ENCODE results near the gene COG3.
A peak's percentile ranks its signal among the peaks of the same experiment; 100 is the strongest.

The COG3 gene

GRCh38 chr13:45446181-45446580, 18.6 kb upstream of the COG3 start:
- H3K27ac ChIP-seq (ENCODE audit: low read depth, low read length): no peak overlapping the region
- no peaks in the 10 kb centered on the region for H3K27me3 ChIP-seq (ENCODE audit: control insufficient read depth in 1 of 2, insufficient read depth in 2 of 2, low read length in 2 of 2)
- H3K9ac ChIP-seq (ENCODE audit: low read depth in 1 of 2, low read length in 2 of 2): no peak overlapping the region
- H3K4me1 ChIP-seq (ENCODE audit: control insufficient read depth in 1 of 2, insufficient read depth in 2 of 2, low read length in 2 of 2): peaks cover 3 to 9% of the 10 kb centered on the region in 2 donors
- no peak overlapping the region for H3K4me3 ChIP-seq (ENCODE audit: low read depth in 1 of 2, low read length in 2 of 2)
- H3K9me3 ChIP-seq (ENCODE audit: control insufficient read depth in 1 of 2, low read length in 2 of 2): no peaks in the 10 kb centered on the region
- H3K36me3 ChIP-seq (ENCODE audit: control insufficient read depth in 1 of 2, insufficient read depth in 2 of 2, low read length in 2 of 2): no peaks in the 10 kb centered on the region

GRCh38 chr13:45447050-45447661, 17.6 kb upstream of the COG3 start:
- no peaks in the 10 kb centered on the region for H3K36me3 ChIP-seq (ENCODE audit: control insufficient read depth in 1 of 2, insufficient read depth in 2 of 2, low read length in 2 of 2)
- no peak overlapping the region for H3K27ac ChIP-seq (ENCODE audit: low read depth, low read length)
- H3K4me3 ChIP-seq (ENCODE audit: low read depth in 1 of 2, low read length in 2 of 2): no peak overlapping the region
- no peaks in the 10 kb centered on the region for H3K27me3 ChIP-seq (ENCODE audit: control insufficient read depth in 1 of 2, insufficient read depth in 2 of 2, low read length in 2 of 2)
- H3K9ac ChIP-seq (ENCODE audit: low read depth in 1 of 2, low read length in 2 of 2): no peak overlapping the region
- H3K4me1 ChIP-seq (ENCODE audit: control insufficient read depth in 1 of 2, insufficient read depth in 2 of 2, low read length in 2 of 2): peaks cover 3% of the 10 kb centered on the region in 2 donors
- no peaks in the 10 kb centered on the region for H3K9me3 ChIP-seq (ENCODE audit: control insufficient read depth in 1 of 2, low read length in 2 of 2)

GRCh38 chr13:45448965-45449559, 15.7 kb upstream of the COG3 start:
- Histone ChIP-seq H3K36me3 (ENCODE audit: control insufficient read depth in 1 of 2, insufficient read depth in 2 of 2, low read length in 2 of 2) (no peaks in the 10 kb centered on the region), H3K27ac (ENCODE audit: low read depth, low read length) (no peak overlapping the region), H3K9ac (ENCODE audit: low read depth in 1 of 2, low read length in 2 of 2) (no peak overlapping the region)

GRCh38 chr13:45451282-45451681, 13.5 kb upstream of the COG3 start:
- H3K4me3 ChIP-seq (ENCODE audit: low read depth in 1 of 2, low read length in 2 of 2): no peak overlapping the region
- H3K27me3 ChIP-seq (ENCODE audit: control insufficient read depth in 1 of 2, insufficient read depth in 2 of 2, low read length in 2 of 2): no peaks in the 10 kb centered on the region
- no peaks in the 10 kb centered on the region for H3K36me3 ChIP-seq (ENCODE audit: control insufficient read depth in 1 of 2, insufficient read depth in 2 of 2, low read length in 2 of 2)
- H3K9me3 ChIP-seq (ENCODE audit: control insufficient read depth in 1 of 2, low read length in 2 of 2): no peaks in the 10 kb centered on the region
- H3K9ac ChIP-seq (ENCODE audit: low read depth in 1 of 2, low read length in 2 of 2): no peak overlapping the region
- H3K4me1 ChIP-seq (ENCODE audit: control insufficient read depth in 1 of 2, insufficient read depth in 2 of 2, low read length in 2 of 2): peaks cover 3% of the 10 kb centered on the region in 2 donors
- H3K27ac ChIP-seq (ENCODE audit: low read depth, low read length): no peak overlapping the region

More at GRCh38 chr13:45448965-45449559, 15.7 kb upstream of the COG3 start:
- Histone ChIP-seq H3K4me1 (ENCODE audit: control insufficient read depth in 1 of 2, insufficient read depth in 2 of 2, low read length in 2 of 2) (peaks cover 3% of the 10 kb centered on the region in 2 donors), H3K4me3 (ENCODE audit: low read depth in 1 of 2, low read length in 2 of 2) (no peak overlapping the region), H3K27me3 (ENCODE audit: control insufficient read depth in 1 of 2, insufficient read depth in 2 of 2, low read length in 2 of 2) (no peaks in the 10 kb centered on the region), H3K9me3 (ENCODE audit: control insufficient read depth in 1 of 2, low read length in 2 of 2) (no peaks in the 10 kb centered on the region)

- Histone ChIP-seq H3K4me1 (ENCODE audit: control insufficient read depth in 1 of 2, insufficient read depth in 2 of 2, low read length in 2 of 2) (no peaks in the 10 kb centered on the region), H3K9me3 (ENCODE audit: control insufficient read depth in 1 of 2, low read length in 2 of 2) (peaks cover 0 to 7% of the 10 kb centered on the region in 2 donors), H3K27ac (ENCODE audit: low read depth, low read length) (no peak overlapping the region), H3K36me3 (ENCODE audit: control insufficient read depth in 1 of 2, insufficient read depth in 2 of 2, low read length in 2 of 2) (no peaks in the 10 kb centered on the region), H3K4me3 (ENCODE audit: low read depth in 1 of 2, low read length in 2 of 2) (no peak overlapping the region), H3K27me3 (ENCODE audit: control insufficient read depth in 1 of 2, insufficient read depth in 2 of 2, low read length in 2 of 2) (no peaks in the 10 kb centered on the region), H3K9ac (ENCODE audit: low read depth in 1 of 2, low read length in 2 of 2) (no peak overlapping the region)
Observed at GRCh38 chr13:45454204-45454603, 10.5 kb upstream of the COG3 start.

- H3K9ac ChIP-seq (ENCODE audit: low read depth in 1 of 2, low read length in 2 of 2): no peak overlapping the region
- H3K4me3 ChIP-seq (ENCODE audit: low read depth in 1 of 2, low read length in 2 of 2): peak overlapping the region in 1 of 2 donors; percentile 8
- H3K4me1 ChIP-seq (ENCODE audit: control insufficient read depth in 1 of 2, insufficient read depth in 2 of 2, low read length in 2 of 2): no peaks in the 10 kb centered on the region
- H3K36me3 ChIP-seq (ENCODE audit: control insufficient read depth in 1 of 2, insufficient read depth in 2 of 2, low read length in 2 of 2): no peaks in the 10 kb centered on the region
- no peak overlapping the region for H3K27ac ChIP-seq (ENCODE audit: low read depth, low read length)
- peaks cover 0 to 7% of the 10 kb centered on the region in 2 donors for H3K9me3 ChIP-seq (ENCODE audit: control insufficient read depth in 1 of 2, low read length in 2 of 2)
- H3K27me3 ChIP-seq (ENCODE audit: control insufficient read depth in 1 of 2, insufficient read depth in 2 of 2, low read length in 2 of 2): no peaks in the 10 kb centered on the region
Observed at GRCh38 chr13:45456196-45456972, 8.4 kb upstream of the COG3 start.

- peak overlapping the region; percentile 88 to 98 for H3K4me3 ChIP-seq (ENCODE audit: low read depth in 1 of 2, low read length in 2 of 2)
- peaks cover 0 to 3% of the 10 kb centered on the region in 2 donors for H3K36me3 ChIP-seq (ENCODE audit: control insufficient read depth in 1 of 2, insufficient read depth in 2 of 2, low read length in 2 of 2)
- no peaks in the 10 kb centered on the region for H3K27me3 ChIP-seq (ENCODE audit: control insufficient read depth in 1 of 2, insufficient read depth in 2 of 2, low read length in 2 of 2)
- peaks cover 29 to 35% of the 10 kb centered on the region in 2 donors for H3K4me1 ChIP-seq (ENCODE audit: control insufficient read depth in 1 of 2, insufficient read depth in 2 of 2, low read length in 2 of 2)
- H3K27ac ChIP-seq (ENCODE audit: low read depth, low read length): peak overlapping the region; percentile 53
- peak overlapping the region; percentile 7 to 92 for H3K9ac ChIP-seq (ENCODE audit: low read depth in 1 of 2, low read length in 2 of 2)
- H3K9me3 ChIP-seq (ENCODE audit: control insufficient read depth in 1 of 2, low read length in 2 of 2): no peaks in the 10 kb centered on the region
Observed at GRCh38 chr13:45464141-45464686, 525 bp upstream of the COG3 start.

GRCh38 chr13:45466359-45466758, 1.6 kb downstream of the COG3 start:
- Histone ChIP-seq H3K36me3 (ENCODE audit: control insufficient read depth in 1 of 2, insufficient read depth in 2 of 2, low read length in 2 of 2) (peaks cover 0 to 3% of the 10 kb centered on the region in 2 donors), H3K9ac (ENCODE audit: low read depth in 1 of 2, low read length in 2 of 2) (peak overlapping the region; percentile 92 to 94), H3K4me1 (ENCODE audit: control insufficient read depth in 1 of 2, insufficient read depth in 2 of 2, low read length in 2 of 2) (peaks cover 29 to 35% of the 10 kb centered on the region in 2 donors), H3K27me3 (ENCODE audit: control insufficient read depth in 1 of 2, insufficient read depth in 2 of 2, low read length in 2 of 2) (no peaks in the 10 kb centered on the region), H3K27ac (ENCODE audit: low read depth, low read length) (no peak overlapping the region), H3K4me3 (ENCODE audit: low read depth in 1 of 2, low read length in 2 of 2) (peak overlapping the region; percentile 88 to 98), H3K9me3 (ENCODE audit: control insufficient read depth in 1 of 2, low read length in 2 of 2) (no peaks in the 10 kb centered on the region)

- peaks cover 0 to 3% of the 10 kb centered on the region in 2 donors for H3K36me3 ChIP-seq (ENCODE audit: control insufficient read depth in 1 of 2, insufficient read depth in 2 of 2, low read length in 2 of 2)
- H3K27ac ChIP-seq (ENCODE audit: low read depth, low read length): no peak overlapping the region
- no peak overlapping the region for H3K9ac ChIP-seq (ENCODE audit: low read depth in 1 of 2, low read length in 2 of 2)
- H3K9me3 ChIP-seq (ENCODE audit: control insufficient read depth in 1 of 2, low read length in 2 of 2): no peaks in the 10 kb centered on the region
- H3K4me1 ChIP-seq (ENCODE audit: control insufficient read depth in 1 of 2, insufficient read depth in 2 of 2, low read length in 2 of 2): peaks cover 29 to 36% of the 10 kb centered on the region in 2 donors
- H3K27me3 ChIP-seq (ENCODE audit: control insufficient read depth in 1 of 2, insufficient read depth in 2 of 2, low read length in 2 of 2): no peaks in the 10 kb centered on the region
- no peak overlapping the region for H3K4me3 ChIP-seq (ENCODE audit: low read depth in 1 of 2, low read length in 2 of 2)
Observed at GRCh38 chr13:45468635-45469034, 3.9 kb downstream of the COG3 start.

GRCh38 chr13:45472171-45472705, 7.5 kb downstream of the COG3 start:
- no peaks in the 10 kb centered on the region for H3K27me3 ChIP-seq (ENCODE audit: control insufficient read depth in 1 of 2, insufficient read depth in 2 of 2, low read length in 2 of 2)
- peaks cover 3 to 9% of the 10 kb centered on the region in 2 donors for H3K36me3 ChIP-seq (ENCODE audit: control insufficient read depth in 1 of 2, insufficient read depth in 2 of 2, low read length in 2 of 2)
- no peak overlapping the region for H3K4me3 ChIP-seq (ENCODE audit: low read depth in 1 of 2, low read length in 2 of 2)
- H3K4me1 ChIP-seq (ENCODE audit: control insufficient read depth in 1 of 2, insufficient read depth in 2 of 2, low read length in 2 of 2): peaks cover 15 to 23% of the 10 kb centered on the region in 2 donors
- H3K9ac ChIP-seq (ENCODE audit: low read depth in 1 of 2, low read length in 2 of 2): no peak overlapping the region
- H3K27ac ChIP-seq (ENCODE audit: low read depth, low read length): no peak overlapping the region
- H3K9me3 ChIP-seq (ENCODE audit: control insufficient read depth in 1 of 2, low read length in 2 of 2): no peaks in the 10 kb centered on the region

Measured in duodenal mucosa (tissue), 2 donors.